Measurements from ENCODE around the gene CHI3L2.
"Not testable (repeated sequence)": the region's sequence is repeated elsewhere in the genome, so short reads cannot be mapped to it uniquely, and the experiment has no call there.

The CHI3L2 gene

DNA sequence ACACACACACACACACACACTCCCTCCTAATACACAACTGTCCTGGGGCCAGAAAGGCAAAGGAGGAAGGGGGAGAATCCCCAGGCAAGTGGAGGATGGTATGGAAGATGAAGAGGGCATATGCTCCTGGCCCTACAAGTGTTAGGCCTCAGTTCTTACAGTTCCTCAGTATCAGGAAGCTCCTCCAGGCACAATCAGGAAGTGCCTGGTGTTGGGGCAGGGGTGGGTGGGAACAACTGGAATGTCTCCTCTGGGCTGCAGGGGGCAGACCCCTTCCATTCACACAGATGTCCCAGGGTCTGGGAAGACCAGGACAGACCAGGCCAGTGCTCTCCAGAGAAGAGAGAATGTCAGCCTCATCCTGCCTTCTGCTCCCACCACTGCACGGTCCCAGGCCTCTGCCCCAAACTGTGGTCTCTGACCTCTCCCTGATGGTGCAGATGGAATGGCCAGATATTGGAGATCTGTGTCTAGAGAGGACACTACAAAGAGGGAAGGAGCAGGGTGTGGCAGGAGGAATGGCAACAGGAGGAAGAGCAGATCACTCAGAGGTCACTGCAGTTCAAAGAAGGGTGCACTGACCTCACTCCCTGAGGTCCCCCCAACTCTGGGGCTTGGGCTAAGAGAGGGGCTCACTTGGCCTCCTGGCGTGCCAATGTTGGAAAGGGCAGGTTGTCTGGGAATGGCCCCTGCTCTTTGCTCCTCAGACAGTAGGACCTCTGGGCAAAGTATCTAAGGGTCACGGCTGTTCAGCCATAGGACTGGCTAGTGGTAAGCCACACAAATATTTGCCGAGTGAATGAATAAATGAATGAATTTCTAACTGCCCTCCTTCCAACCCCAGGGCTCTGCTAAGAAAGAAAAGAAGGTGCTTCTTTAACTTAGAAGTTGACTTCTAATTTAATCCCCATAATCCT, 24.5 kb upstream of the CHI3L2 start:
- DNase-seq (ENCODE audit: low spot score) = peak; percentile 29

GRCh38 chr1:111203681-111204200, 23.8 kb upstream of the CHI3L2 start:
- DNase-seq (ENCODE audit: low spot score) = peak; percentile 72

DNA sequence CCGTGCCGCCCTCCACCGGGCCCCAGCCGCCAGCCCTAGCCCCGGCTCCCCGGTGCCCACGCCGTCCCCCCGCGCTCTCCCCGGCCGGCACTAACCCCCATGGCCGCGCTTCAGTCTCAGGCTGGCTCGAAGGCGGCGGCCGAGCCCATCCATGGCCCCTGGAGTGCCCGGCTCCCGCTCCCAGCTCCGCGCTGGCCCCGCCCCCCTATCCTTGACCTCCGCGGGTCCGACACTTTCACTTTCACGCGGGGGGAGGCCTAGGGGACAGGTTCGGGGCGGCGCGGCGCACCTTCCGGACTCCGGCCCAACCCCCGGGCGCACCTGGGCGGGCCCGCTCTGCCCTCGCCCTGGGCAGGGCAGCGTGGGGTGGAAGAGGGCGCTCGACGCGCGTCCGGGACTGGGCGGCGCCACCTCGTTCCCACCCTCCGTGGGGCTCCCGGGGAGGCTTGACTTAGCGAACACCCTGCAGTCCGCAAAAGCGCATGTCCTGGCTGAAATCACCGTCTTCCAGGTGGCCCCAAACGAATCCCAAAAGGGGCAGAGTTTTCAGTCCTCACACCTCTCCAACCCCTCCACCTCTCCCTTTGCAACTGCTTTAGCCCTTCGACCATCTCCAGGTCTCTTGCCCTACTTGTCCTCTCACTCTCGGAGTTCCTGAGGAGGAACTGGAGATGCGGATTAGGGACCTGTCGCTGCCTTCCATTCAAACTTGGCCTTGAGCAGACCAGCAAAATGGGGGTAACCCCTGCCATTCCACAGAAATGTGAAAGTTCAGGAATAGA, 23.1 kb upstream of the CHI3L2 start:
- peak; percentile 71 for DNase-seq (ENCODE audit: low spot score)

- no peak for DNase-seq (ENCODE audit: low spot score)
These were observed 22.4 kb upstream of the CHI3L2 start for GRCh38 chr1:111204983-111205713.

GRCh38 chr1:111205714-111206050, 21.8 kb upstream of the CHI3L2 start:
- no peak for DNase-seq (ENCODE audit: low spot score)

DNA sequence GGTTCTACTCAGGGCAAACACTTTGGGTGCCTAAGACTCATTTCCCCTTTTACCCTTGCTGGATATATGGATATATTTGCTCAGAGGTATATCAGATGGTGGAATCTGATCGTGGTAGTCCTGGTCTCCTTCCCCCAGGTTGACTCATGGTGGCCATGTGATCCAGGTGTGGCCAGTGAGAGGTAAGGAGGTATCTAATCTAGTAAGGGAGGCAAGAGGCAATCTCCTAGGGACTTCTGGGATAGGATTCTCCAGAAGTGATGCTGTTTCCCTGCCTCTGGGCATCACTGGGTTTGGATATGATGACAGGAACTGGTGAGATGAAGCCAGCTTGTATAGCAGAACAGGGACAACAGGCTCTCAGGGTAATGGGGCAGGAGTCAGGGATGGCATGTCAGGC, 18.6 kb upstream of the CHI3L2 start:
- no peak for DNase-seq (ENCODE audit: low spot score)

GRCh38 chr1:111209622-111210021, 17.9 kb upstream of the CHI3L2 start:
- no peak for DNase-seq (ENCODE audit: low spot score)

- no peak for DNase-seq (ENCODE audit: low spot score)
These were observed 15.6 kb upstream of the CHI3L2 start for GRCh38 chr1:111211921-111212320.

- no peak for DNase-seq (ENCODE audit: low spot score)
These were observed 14.7 kb upstream of the CHI3L2 start for GRCh38 chr1:111212634-111213335.

DNA sequence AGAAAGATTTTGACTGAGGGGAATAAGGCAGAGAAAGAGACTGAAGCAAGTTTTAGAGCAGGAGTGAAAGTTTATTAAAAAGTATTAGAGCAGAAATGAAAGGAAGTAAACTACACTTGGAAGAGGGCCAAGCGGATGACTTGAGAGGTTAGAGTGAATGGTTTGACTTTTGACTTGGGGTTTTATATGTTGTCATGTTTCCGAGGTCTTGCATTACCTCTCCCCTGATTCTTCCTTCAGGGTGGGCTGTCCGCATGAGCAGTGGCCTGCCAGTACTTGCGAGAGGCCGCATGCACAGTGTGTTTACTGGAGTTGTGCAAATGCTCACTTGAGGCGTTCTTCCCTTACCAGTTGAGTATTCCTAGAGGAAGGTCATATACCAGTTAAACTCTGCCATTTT, 14.1 kb upstream of the CHI3L2 start:
- DNase-seq (ENCODE audit: low spot score) = no peak

GRCh38 chr1:111214074-111214801, 13.3 kb upstream of the CHI3L2 start:
- peak; percentile 61 for DNase-seq (ENCODE audit: low spot score)

DNA sequence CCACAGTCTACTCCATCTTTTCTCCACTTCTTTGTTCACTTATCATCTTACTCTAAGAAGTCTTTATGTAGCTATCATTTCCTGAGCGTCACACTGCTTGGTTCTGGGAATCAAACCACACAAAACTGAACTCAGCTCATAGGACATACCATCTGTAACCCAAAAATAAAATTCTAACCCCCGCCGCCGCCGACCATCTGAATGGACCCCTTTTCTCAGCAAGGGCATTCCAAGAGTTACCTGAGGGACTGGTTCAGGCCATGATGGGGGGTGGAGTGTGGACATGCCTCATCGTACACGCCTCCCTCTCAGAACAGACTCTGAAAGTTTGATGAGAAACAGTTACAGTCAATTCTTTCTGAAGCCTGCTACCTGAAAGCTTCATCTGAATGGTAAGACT, 12.6 kb upstream of the CHI3L2 start:
- DNase-seq (ENCODE audit: low spot score) = no peak

DNA sequence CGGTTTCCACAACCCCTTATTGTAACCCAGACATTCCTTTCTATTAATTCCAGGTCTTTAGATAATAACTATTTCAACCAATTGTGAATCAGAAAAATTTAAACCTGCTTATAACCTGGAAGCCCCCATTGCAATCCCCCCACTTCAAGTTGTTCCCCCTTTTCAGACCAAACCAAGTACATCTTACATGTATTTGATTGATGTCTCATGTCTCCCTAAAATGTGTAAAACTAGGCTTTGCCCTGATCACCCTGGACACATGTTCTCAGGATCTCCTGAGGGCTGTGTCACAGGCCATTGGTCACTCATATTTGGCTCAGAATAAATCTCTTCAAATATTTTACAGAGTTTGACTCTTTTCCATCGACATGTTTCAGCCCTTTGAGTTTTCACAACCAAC, 12.2 kb upstream of the CHI3L2 start:
- DNase-seq (ENCODE audit: low spot score) = not testable (repeated sequence)

DNA sequence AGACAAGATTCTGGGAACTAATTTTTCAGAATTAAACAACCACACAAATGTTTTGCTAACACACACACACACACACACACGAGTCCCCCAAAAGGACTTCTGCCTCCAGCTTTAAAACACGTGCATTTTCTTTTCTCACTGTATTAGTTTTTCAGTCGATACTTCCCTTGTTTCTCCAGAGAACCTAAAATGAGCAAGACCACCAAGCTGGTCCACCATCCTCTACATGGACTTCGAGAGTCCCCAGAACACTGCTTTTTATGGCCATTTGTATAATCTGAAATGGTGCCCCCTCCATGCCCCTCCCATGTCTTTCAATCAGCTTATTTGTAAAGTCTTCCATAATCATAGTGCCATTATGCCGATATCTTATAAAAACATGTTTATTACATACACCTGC, 10.8 kb upstream of the CHI3L2 start:
- DNase-seq (ENCODE audit: low spot score) = no peak

GRCh38 chr1:111217183-111217910, 10.2 kb upstream of the CHI3L2 start:
- no peak for DNase-seq (ENCODE audit: low spot score)

DNA sequence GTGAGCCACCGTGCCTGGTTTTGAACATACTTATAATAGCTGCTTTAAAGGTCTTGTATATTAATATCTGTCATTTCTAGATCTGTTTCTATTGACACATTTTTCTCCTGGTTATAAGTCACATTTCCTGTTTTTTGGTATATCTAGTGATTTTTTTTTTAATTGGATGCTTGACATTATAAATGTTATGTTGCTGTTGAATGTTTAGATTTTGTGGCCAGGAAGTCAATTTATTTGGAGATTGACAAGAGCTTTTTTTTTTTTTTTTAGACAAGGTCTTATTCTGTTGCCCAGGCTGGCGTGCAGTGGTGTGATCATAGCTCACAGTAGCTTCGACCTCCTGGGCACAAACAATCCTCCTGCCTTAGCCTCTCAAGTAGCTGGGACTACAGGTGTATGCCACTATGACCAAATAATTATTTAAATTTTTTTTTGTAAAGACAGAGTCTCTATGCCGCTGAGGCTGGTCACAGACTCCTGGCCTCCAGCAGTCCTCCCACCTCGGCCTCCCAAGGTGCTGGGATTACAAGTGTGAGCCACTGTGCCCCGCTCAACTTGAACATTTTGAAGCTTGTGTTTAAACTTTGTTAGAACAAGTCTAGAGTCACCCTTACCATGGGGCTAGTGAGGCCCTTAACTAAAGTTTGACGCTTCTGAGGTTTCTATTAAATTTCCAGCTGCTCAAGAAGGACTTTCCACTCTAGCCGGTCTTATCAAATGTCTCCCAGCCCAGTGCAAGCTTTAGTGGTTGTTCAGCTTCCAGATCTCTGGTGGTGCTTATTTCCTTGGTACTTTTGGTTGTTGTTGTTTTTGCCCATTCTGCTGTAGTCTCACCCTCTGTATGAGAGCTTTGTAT, 8.6 kb upstream of the CHI3L2 start:
- no peak for DNase-seq (ENCODE audit: low spot score)

DNA sequence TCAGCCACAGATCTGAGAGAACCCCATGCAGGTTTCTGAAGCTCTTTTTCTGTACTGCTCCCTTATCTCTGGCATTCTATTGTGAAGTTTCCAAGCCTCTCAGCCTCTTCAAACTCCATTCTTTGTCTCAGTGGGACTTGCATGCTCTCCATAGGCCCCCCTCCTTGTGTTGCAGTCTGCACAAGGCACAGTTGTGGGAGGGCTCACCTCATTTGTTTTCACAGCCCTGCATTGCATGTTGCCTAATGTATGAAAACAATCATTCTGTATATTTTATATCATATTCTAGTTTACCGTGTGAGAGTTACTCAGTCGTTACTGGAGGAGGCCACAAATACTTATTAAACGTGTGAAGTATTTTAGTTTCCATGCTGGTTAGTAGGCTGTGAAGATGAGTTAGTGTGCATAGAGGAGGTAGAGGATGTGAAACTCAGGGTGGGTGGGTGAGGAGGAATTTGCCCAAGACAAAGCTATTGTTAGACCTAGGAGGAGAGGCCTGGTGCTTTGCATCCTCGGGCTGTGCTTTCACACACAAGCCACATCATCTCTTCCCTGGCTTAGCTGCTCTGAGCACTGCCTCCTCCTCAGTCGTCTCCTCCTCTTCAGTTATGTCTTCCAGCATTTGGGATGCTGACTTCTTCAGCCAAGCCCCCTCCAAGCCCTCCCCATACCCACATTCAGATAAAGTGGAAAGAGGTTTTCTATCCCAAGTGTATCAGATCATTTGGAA, 7.8 kb upstream of the CHI3L2 start:
- no peak for DNase-seq (ENCODE audit: low spot score)

DNA sequence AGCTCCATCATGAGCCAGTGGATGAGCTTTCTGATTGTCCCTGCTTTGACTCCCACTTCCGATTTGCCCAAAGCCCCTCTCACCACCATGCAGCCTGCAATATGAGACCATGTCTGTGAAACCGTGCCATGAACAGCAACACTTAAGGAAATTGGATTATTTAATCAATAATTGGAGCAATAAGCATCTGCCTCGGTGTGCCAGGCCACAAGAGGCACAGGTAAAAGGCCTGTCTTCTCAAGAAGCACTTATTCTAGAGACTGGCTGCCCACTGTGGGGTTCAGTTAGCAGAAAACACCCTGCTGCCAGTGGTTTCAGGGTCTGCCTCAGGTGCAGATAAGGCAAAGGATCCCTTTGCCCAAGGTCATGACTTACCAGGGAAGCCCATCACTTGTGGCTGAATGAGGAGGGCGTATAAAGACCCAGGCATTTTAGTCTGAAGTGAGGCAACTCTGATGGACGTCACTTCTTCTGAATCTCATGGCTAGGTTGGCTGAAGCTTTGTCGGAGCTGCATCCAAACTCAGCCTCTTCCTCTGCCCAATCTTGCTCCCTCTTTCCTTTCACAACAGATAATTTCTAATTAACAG, 7.1 kb upstream of the CHI3L2 start:
- no peak for DNase-seq (ENCODE audit: low spot score)

Data from LoVo (cell line).